ENCODE results near the gene NLRP9.
"Not testable (repeated sequence)": the region's sequence is repeated elsewhere in the genome, so short reads cannot be mapped to it uniquely, and the experiment has no call there.

Gene NLRP9

GRCh38 chr19:55738302-55738701, at the start of gene NLRP9:
NLRP9 (minus strand) TSS chr19:55738402; CDS start chr19:55738374, 28 bp downstream.
- no peak for DNase-seq

GRCh38 chr19:55781112-55781511, 42.9 kb upstream of the NLRP9 start:
- DNase-seq = no peak

GRCh38 chr19:55778331-55778730, 40.1 kb upstream of the NLRP9 start:
- DNase-seq = no peak

- DNase-seq = no peak
Measured at GRCh38 chr19:55777528-55777927, 39.3 kb upstream of the NLRP9 start.

- not testable (repeated sequence) for DNase-seq
Measured at GRCh38 chr19:55769632-55770031, 31.4 kb upstream of the NLRP9 start.

GRCh38 chr19:55768818-55769217, 30.6 kb upstream of the NLRP9 start, which contains the start of gene RFPL4AL1:
RFPL4AL1 (plus strand) TSS chr19:55769118; CDS start chr19:55771805, 2,687 bp downstream.
- not testable (repeated sequence) for DNase-seq

GRCh38 chr19:55766466-55766865, 28.3 kb upstream of the NLRP9 start:
- DNase-seq = no peak

- DNase-seq = not testable (repeated sequence)
Measured at GRCh38 chr19:55758797-55759196, 20.6 kb upstream of the NLRP9 start, which contains the start of gene RFPL4A. RFPL4A (plus strand) TSS chr19:55759097; CDS start chr19:55761801, 2,704 bp downstream.

- not testable (repeated sequence) for DNase-seq
Measured at GRCh38 chr19:55756808-55757207, 18.6 kb upstream of the NLRP9 start.

GRCh38 chr19:55753401-55753800, 15.2 kb upstream of the NLRP9 start:
- no peak for DNase-seq

GRCh38 chr19:55750715-55751114, 12.5 kb upstream of the NLRP9 start:
- DNase-seq = no peak

GRCh38 chr19:55730378-55730777, 7.8 kb downstream of the NLRP9 start:
- not testable (repeated sequence) for DNase-seq

- DNase-seq = no peak
Measured at GRCh38 chr19:55723491-55723890, 14.7 kb downstream of the NLRP9 start.

GRCh38 chr19:55720801-55721200, 17.4 kb downstream of the NLRP9 start:
- DNase-seq = no peak

GRCh38 chr19:55720214-55720746, 17.9 kb downstream of the NLRP9 start:
- DNase-seq = no peak

GRCh38 chr19:55717879-55718711, 20.1 kb downstream of the NLRP9 start:
- not testable (repeated sequence) for DNase-seq

- no peak for DNase-seq
Measured at GRCh38 chr19:55717251-55717650, 21.0 kb downstream of the NLRP9 start.

- DNase-seq = no peak
Measured at GRCh38 chr19:55716531-55716930, 21.7 kb downstream of the NLRP9 start.

- DNase-seq = no peak
Measured at GRCh38 chr19:55712804-55713631, 25.2 kb downstream of the NLRP9 start.

- DNase-seq = no peak
Measured at GRCh38 chr19:55711719-55712118, 26.5 kb downstream of the NLRP9 start.

- DNase-seq = no peak
Measured at GRCh38 chr19:55705972-55706371, 32.2 kb downstream of the NLRP9 start.

- no peak for DNase-seq
Measured at GRCh38 chr19:55704494-55705245, 33.5 kb downstream of the NLRP9 start.

Measured in activated effector memory CD4-positive, alpha-beta T cell treated with Interleukin-2 at 50 U/mL for 16 hours (primary cell).